ENCODE data around the gene FBXL17.

DNA sequence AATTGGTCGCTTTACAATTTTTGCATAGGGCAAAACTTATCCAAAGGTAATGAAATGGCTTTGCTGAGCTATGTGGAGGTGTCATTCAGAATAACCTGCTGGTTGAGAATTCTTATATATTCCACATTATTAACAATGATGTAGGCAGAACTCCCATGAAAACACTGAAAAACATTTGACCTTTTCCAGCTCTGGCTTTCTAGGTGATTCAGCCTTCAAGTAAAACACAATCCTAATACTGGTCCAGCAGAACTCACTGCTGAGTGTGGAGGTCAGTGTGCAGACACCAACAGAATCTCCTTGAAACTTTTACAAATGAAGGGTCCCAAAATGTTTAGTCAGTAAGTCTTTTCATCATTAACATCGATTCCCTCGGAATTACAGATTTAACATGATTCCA is 549.2 kb downstream of the FBXL17 start:
- TF ChIP-seq, protein P1, sequence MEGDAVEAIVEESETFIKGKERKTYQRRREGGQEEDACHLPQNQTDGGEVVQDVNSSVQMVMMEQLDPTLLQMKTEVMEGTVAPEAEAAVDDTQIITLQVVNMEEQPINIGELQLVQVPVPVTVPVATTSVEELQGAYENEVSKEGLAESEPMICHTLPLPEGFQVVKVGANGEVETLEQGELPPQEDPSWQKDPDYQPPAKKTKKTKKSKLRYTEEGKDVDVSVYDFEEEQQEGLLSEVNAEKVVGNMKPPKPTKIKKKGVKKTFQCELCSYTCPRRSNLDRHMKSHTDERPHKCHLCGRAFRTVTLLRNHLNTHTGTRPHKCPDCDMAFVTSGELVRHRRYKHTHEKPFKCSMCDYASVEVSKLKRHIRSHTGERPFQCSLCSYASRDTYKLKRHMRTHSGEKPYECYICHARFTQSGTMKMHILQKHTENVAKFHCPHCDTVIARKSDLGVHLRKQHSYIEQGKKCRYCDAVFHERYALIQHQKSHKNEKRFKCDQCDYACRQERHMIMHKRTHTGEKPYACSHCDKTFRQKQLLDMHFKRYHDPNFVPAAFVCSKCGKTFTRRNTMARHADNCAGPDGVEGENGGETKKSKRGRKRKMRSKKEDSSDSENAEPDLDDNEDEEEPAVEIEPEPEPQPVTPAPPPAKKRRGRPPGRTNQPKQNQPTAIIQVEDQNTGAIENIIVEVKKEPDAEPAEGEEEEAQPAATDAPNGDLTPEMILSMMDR (IDR thresholded peaks at IDR 0.05): no peak
- TF ChIP-seq POLR2A (IDR thresholded peaks at IDR 0.05) (no peak), POLR2AphosphoS5 (IDR thresholded peaks at IDR 0.05) (no peak)

All from breast epithelium (tissue), 3 donors.